Measurements from ENCODE around the gene ERO1A. TPM values are rescaled to one million over a fixed set of nuclear protein-coding genes. Genes with fewer than 3 reads are reported as not detected.
"Not testable (repeated sequence)": the region's sequence is repeated elsewhere in the genome, so short reads cannot be mapped to it uniquely, and the experiment has no call there.

The ERO1A gene
- total and polyA plus RNA-seq, 4 donors = 18.6 to 88.7 (median 51.9) TPM

DNA sequence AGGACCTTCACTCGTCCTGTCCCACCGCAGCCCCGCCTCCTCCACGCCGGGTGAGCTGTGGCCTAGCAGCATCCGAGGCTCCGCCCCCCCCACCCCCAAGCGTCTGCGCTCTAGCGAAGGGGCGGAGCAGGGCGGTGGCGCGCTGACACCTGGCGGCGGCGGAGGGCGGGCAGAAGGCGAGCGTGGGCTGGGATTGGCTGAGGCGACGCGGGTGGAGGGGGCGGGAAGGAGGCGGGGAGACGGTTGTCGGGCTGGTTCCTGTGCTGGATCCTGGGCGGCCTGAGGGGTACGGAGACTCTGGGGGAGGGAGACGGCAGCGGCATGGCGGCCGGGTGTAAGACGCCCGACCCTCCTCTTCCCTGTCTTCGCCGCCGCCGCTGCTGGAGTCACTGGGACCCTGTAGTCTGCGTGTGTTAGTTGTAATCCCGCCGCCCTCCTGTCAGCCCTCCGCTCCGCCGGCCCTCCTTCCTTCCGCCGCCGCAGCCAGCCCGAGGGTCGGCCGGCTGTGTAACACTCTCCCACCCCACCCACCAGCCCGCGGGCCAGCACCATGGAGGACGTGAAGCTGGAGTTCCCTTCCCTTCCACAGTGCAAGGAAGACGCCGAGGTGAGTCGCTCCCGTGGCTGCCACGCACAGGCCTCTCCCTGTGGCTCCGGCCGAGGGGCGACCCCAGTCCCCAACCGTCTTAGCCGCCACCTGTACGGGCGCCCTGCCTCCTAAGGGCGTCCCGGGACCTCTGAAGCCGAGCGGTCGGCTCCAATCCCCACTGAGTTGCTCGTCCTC lies 34.8 kb upstream of the ERO1A start, which contains the start of gene STYX:
Gene STYX (plus strand): TSS at position 242 of the 784 bp plus-strand sequence. CDS start 309 bp downstream, at position 551.
- H3K27ac ChIP-seq (ENCODE audit: low read depth in 1 of 2, low read length in 1 of 2) = peak within 1 kb of the TSS; percentile 94 to 97
- H3K27me3 ChIP-seq (ENCODE audit: control insufficient read depth in 3 of 3, insufficient read depth in 3 of 3, low read length in 2 of 3) = no peaks in the 10 kb centered on the region
- 0 to 1% methylated on average over 61 to 72 of the region's 72 CpGs for WGBS, 2 donors
- H3K36me3 ChIP-seq (ENCODE audit: control insufficient read depth in 4 of 4, insufficient read depth in 4 of 4, low read length in 4 of 4) = peaks cover 6 to 14% (median 8%) of the 10 kb centered on the region in 4 donors
- peak; percentile 98 to 99 (median 99) for DNase-seq
- H3K9me3 ChIP-seq (ENCODE audit: control insufficient read depth in 4 of 4, insufficient read depth in 3 of 4, low read length in 3 of 4) = no peaks in the 10 kb centered on the region
- peaks cover 0 to 7% (median 1%) of the 10 kb centered on the region in 5 donors for H3K4me1 ChIP-seq (ENCODE audit: control insufficient read depth in 5 of 5, insufficient read depth in 5 of 5, low read length in 5 of 5)
- TF ChIP-seq, protein P1, sequence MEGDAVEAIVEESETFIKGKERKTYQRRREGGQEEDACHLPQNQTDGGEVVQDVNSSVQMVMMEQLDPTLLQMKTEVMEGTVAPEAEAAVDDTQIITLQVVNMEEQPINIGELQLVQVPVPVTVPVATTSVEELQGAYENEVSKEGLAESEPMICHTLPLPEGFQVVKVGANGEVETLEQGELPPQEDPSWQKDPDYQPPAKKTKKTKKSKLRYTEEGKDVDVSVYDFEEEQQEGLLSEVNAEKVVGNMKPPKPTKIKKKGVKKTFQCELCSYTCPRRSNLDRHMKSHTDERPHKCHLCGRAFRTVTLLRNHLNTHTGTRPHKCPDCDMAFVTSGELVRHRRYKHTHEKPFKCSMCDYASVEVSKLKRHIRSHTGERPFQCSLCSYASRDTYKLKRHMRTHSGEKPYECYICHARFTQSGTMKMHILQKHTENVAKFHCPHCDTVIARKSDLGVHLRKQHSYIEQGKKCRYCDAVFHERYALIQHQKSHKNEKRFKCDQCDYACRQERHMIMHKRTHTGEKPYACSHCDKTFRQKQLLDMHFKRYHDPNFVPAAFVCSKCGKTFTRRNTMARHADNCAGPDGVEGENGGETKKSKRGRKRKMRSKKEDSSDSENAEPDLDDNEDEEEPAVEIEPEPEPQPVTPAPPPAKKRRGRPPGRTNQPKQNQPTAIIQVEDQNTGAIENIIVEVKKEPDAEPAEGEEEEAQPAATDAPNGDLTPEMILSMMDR (IDR thresholded peaks at IDR 0.05; ENCODE audit: control extremely low read depth, extremely low read depth) = no peak
- ATAC-seq (ENCODE audit: insufficient read depth, low FRiP score) = peak; percentile 100
- peak within 1 kb of the TSS; percentile 85 for H3K4me3 ChIP-seq
- H3K9ac ChIP-seq (ENCODE audit: insufficient read depth in 1 of 2, low read length in 2 of 2) = peak within 1 kb of the TSS; percentile 72 to 85

DNA sequence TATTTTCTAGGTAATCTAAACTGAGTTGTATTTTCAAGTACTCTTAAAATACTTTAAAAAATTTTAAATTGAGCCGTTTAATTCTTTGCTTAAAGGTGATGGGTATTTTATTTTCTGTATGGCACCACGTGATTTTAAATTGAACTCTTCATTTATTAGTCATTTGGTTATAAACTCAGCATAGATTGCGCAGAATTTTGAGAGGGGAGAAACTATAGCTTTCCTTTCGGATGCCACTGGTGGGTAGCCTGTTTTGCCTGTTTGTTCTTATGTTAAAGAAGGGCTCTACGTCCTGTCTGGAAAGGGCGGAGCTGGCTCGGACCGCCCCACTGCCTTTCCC lies 34.2 kb upstream of the ERO1A start:
- Histone ChIP-seq H3K9ac (ENCODE audit: insufficient read depth in 1 of 2, low read length in 2 of 2) (peak overlapping the region in 1 of 2 donors; percentile 75), H3K4me1 (ENCODE audit: control insufficient read depth in 5 of 5, insufficient read depth in 5 of 5, low read length in 5 of 5) (peaks cover 0 to 5% (median 0%) of the 10 kb centered on the region in 5 donors), H3K27ac (ENCODE audit: low read depth in 1 of 2, low read length in 1 of 2) (no peak overlapping the region), H3K36me3 (ENCODE audit: control insufficient read depth in 4 of 4, insufficient read depth in 4 of 4, low read length in 4 of 4) (peaks cover 6 to 14% (median 9%) of the 10 kb centered on the region in 4 donors), H3K4me3 (no peak overlapping the region), H3K9me3 (ENCODE audit: control insufficient read depth in 4 of 4, insufficient read depth in 3 of 4, low read length in 3 of 4) (no peaks in the 10 kb centered on the region), H3K27me3 (ENCODE audit: control insufficient read depth in 3 of 3, insufficient read depth in 3 of 3, low read length in 2 of 3) (no peaks in the 10 kb centered on the region)
- TF ChIP-seq, protein P1 (IDR thresholded peaks at IDR 0.05; ENCODE audit: control extremely low read depth, extremely low read depth) = no peak
- WGBS, 2 donors = 1 to 2% methylated on average over 8 of the region's 8 CpGs
- DNase-seq (no peak), ATAC-seq (ENCODE audit: insufficient read depth, low FRiP score) (no peak)

DNA sequence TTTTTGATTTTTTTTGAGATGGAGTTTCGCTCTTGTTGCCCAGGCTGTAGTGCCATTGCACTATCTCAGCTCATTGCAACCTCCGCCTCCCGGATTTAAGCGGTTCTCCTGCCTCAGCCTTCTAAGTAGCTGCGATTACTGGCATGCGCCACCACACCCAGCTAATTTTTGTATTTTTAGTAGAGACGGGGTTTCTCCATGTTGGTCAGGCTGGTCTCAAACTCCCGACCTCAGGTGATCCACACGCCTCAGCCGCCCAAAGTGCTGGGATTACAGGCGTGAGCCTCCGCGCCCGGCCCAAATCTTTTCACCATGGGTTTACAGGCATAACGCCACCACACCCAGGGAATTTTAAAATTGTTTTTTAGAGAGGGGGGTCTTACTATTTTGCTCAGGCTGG lies 33.7 kb upstream of the ERO1A start:
- H3K27me3 ChIP-seq (ENCODE audit: control insufficient read depth in 3 of 3, insufficient read depth in 3 of 3, low read length in 2 of 3); DNase-seq; H3K4me1 ChIP-seq (ENCODE audit: control insufficient read depth in 5 of 5, insufficient read depth in 5 of 5, low read length in 5 of 5); H3K4me3 ChIP-seq; ATAC-seq (ENCODE audit: insufficient read depth, low FRiP score); H3K9me3 ChIP-seq (ENCODE audit: control insufficient read depth in 4 of 4, insufficient read depth in 3 of 4, low read length in 3 of 4); H3K9ac ChIP-seq (ENCODE audit: insufficient read depth in 1 of 2, low read length in 2 of 2); H3K27ac ChIP-seq (ENCODE audit: low read depth in 1 of 2, low read length in 1 of 2): not testable (repeated sequence)
- peaks cover 9 to 16% (median 13%) of the 10 kb centered on the region in 4 donors for H3K36me3 ChIP-seq (ENCODE audit: control insufficient read depth in 4 of 4, insufficient read depth in 4 of 4, low read length in 4 of 4)
- WGBS, 2 donors = 95 to 96% methylated on average over 15 of the region's 15 CpGs

DNA sequence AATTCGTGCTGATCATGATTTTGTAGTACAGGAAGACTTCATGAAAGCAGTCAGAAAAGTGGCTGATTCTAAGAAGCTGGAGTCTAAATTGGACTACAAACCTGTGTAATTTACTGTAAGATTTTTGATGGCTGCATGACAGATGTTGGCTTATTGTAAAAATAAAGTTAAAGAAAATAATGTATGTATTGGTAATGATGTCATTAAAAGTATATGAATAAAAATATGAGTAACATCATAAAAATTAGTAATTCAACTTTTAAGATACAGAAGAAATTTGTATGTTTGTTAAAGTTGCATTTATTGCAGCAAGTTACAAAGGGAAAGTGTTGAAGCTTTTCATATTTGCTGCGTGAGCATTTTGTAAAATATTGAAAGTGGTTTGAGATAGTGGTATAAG lies 32.2 kb upstream of the ERO1A start:
- peaks cover 12 to 26% (median 20%) of the 10 kb centered on the region in 4 donors for H3K36me3 ChIP-seq (ENCODE audit: control insufficient read depth in 4 of 4, insufficient read depth in 4 of 4, low read length in 4 of 4)
- not testable (repeated sequence) for H3K4me3 ChIP-seq; H3K9me3 ChIP-seq (ENCODE audit: control insufficient read depth in 4 of 4, insufficient read depth in 3 of 4, low read length in 3 of 4); H3K4me1 ChIP-seq (ENCODE audit: control insufficient read depth in 5 of 5, insufficient read depth in 5 of 5, low read length in 5 of 5); DNase-seq; H3K27me3 ChIP-seq (ENCODE audit: control insufficient read depth in 3 of 3, insufficient read depth in 3 of 3, low read length in 2 of 3); ATAC-seq (ENCODE audit: insufficient read depth, low FRiP score); H3K9ac ChIP-seq (ENCODE audit: insufficient read depth in 1 of 2, low read length in 2 of 2); H3K27ac ChIP-seq (ENCODE audit: low read depth in 1 of 2, low read length in 1 of 2)
- WGBS, 2 donors = 97 to 98% methylated on average over 2 of the region's 2 CpGs
